ENCODE data around the gene ABLIM3. TPM values are rescaled to one million over a fixed set of nuclear protein-coding genes. Genes with fewer than 3 reads are reported as not detected.

ABLIM3 gene
- total and polyA plus RNA-seq, 9 of the 15 experiments (the other 6 are each of a cell fraction or from before 2014, with no cell fraction given): 0.03 to 0.38 (median 0.11) TPM

DNA sequence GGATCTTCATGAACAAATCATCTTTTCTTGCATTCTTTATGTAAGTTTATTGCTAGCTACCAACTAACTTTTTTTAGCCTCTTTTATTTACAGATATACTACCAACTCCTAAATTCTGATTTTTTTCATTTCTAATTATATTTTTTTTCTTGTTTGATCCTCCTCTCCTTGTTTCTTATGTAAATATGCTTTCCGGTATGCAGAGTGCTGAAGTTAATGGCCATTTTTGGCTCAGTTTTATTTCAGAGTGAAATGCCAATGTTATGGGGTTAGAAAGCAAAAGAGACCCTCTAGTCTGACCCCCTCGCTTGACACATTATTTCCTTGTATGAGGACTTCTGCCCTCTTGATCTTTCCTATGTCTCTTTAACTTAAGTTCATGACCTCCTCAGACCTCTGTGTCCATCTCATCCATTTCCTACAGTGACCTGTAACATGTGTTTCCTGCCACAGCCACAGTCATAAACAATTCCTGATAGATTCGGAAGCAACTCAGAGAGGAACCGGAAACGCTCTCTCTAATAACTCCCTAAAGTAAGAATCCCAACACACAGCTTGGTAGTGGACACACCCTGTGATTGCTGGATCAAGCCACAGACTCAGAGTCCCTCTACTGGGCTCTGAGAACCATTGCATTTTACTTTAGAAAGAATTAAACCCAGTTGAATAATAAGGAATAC lies 87.5 kb downstream of the ABLIM3 start (continued):
- TF ChIP-seq THRAP3 (IDR thresholded peaks at IDR 0.05; ENCODE audit: borderline replicate concordance) (no peak), MEIS2 (IDR thresholded peaks at IDR 0.05; ENCODE audit: partially characterized antibody) (peak; percentile 63), ETV6 (IDR thresholded peaks at IDR 0.05; ENCODE audit: borderline replicate concordance in 1 of 2, low read depth in 2 of 2, low read length in 1 of 2) (peak; percentile 44 to 72; a peak in 1 of 4 replicates), ETV6 (CRISPR knock-in tag; IDR thresholded peaks at IDR 0.05; ENCODE audit: borderline replicate concordance) (no peak), CCAR2 (IDR thresholded peaks at IDR 0.05; ENCODE audit: low read depth, low read length) (no peak), ZNF140 (CRISPR knock-in tag; IDR thresholded peaks at IDR 0.05) (no peak), HNRNPK (IDR thresholded peaks at IDR 0.05; ENCODE audit: low read depth, low read length, poor library complexity, severe bottlenecking) (no peak), PTTG1 (tag; IDR thresholded peaks at IDR 0.05; ENCODE audit: low read depth) (no peak), TEAD4 (IDR thresholded peaks at IDR 0.05; ENCODE audit: low read length) (0 out of 2 replicates have a peak, but pooled peaks have one; percentile 14), TEAD4 (CRISPR knock-in tag; IDR thresholded peaks at IDR 0.05; ENCODE audit: borderline replicate concordance) (no peak), TSC22D4 (tag; IDR thresholded peaks at IDR 0.05) (no peak)
- TF ChIP-seq, protein P1, sequence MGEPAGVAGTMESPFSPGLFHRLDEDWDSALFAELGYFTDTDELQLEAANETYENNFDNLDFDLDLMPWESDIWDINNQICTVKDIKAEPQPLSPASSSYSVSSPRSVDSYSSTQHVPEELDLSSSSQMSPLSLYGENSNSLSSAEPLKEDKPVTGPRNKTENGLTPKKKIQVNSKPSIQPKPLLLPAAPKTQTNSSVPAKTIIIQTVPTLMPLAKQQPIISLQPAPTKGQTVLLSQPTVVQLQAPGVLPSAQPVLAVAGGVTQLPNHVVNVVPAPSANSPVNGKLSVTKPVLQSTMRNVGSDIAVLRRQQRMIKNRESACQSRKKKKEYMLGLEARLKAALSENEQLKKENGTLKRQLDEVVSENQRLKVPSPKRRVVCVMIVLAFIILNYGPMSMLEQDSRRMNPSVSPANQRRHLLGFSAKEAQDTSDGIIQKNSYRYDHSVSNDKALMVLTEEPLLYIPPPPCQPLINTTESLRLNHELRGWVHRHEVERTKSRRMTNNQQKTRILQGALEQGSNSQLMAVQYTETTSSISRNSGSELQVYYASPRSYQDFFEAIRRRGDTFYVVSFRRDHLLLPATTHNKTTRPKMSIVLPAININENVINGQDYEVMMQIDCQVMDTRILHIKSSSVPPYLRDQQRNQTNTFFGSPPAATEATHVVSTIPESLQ (CRISPR knock-in tag; IDR thresholded peaks at IDR 0.05): no peak
- TF ChIP-seq, protein P2, sequence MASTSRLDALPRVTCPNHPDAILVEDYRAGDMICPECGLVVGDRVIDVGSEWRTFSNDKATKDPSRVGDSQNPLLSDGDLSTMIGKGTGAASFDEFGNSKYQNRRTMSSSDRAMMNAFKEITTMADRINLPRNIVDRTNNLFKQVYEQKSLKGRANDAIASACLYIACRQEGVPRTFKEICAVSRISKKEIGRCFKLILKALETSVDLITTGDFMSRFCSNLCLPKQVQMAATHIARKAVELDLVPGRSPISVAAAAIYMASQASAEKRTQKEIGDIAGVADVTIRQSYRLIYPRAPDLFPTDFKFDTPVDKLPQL (IDR thresholded peaks at IDR 0.05; ENCODE audit: extremely low read depth, insufficient read length): no peak
- TF ChIP-seq, protein P3, sequence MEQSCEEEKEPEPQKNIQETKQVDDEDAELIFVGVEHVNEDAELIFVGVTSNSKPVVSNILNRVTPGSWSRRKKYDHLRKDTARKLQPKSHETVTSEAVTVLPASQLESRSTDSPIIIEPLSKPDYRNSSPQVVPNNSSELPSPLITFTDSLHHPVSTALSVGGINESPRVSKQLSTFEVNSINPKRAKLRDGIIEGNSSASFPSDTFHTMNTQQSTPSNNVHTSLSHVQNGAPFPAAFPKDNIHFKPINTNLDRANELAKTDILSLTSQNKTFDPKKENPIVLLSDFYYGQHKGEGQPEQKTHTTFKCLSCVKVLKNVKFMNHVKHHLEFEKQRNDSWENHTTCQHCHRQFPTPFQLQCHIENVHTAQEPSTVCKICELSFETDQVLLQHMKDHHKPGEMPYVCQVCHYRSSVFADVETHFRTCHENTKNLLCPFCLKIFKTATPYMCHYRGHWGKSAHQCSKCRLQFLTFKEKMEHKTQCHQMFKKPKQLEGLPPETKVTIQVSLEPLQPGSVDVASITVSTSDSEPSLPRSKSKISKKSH (CRISPR knock-in tag; IDR thresholded peaks at IDR 0.05): no peak

Data from K562 (cell line).